Activated B cell treated with CpG ODN at 0.5 μM for 24 hours (primary cell): ENCODE data around the gene ERBB4. TPM values are rescaled to one million over a fixed set of nuclear protein-coding genes. Genes with fewer than 3 reads are reported as not detected.

Experiments used
- ATAC-seq: fragments of 200-7000 bp; cut with Tn5 transposase; one replicate; pipeline ENCODE4 v1.10.0; 2021; ENCODE audit warnings: low read depth, mild to moderate bottlenecking, moderate library complexity
- CTCF ChIA-PET: fragments of 350-600 bp; sonication (Branson Sonifier 250); formaldehyde crosslinking; loops from one replicate; lab custom pipeline; 2021; ENCODE audit warnings: antibody characterized with exemption; lab: Charles Lee
- POLR2A ChIA-PET: fragments of 350-600 bp; sonication (Branson Sonifier 250); formaldehyde crosslinking; loops from one replicate; lab custom pipeline; 2021; ENCODE audit warnings: antibody characterized with exemption; lab: Charles Lee
- DNase-seq: peaks from one replicate; pipeline ENCODE4 v3.0.0; 2022
- H3K27ac Mint-ChIP-seq: one replicate; pipeline ENCODE4 v1.8.0; 2020; ENCODE audit warnings: mixed read lengths
- H3K27me3 Mint-ChIP-seq: one replicate; pipeline ENCODE4 v1.8.0; 2021; ENCODE audit warnings: mixed read lengths
- H3K36me3 Mint-ChIP-seq: one replicate; pipeline ENCODE4 v1.8.0; 2021; ENCODE audit warnings: low read depth, mixed read lengths
- H3K4me1 Mint-ChIP-seq: one replicate; pipeline ENCODE4 v1.8.0; 2021; ENCODE audit warnings: mixed read lengths
- H3K4me3 Mint-ChIP-seq: one replicate; pipeline ENCODE4 v1.8.0; 2020; ENCODE audit warnings: mild to moderate bottlenecking, mixed read lengths
- H3K9me3 Mint-ChIP-seq: one replicate; pipeline ENCODE4 v1.8.0; 2020; ENCODE audit warnings: mixed read lengths
- CTCF ChIP-seq: fragments of 200-600 bp; IDR thresholded peaks from one replicate; pipeline ENCODE4 v1.8.0; 2022; ENCODE audit warnings: antibody characterized with exemption, mild to moderate bottlenecking
- intact Hi-C: fragments of 100-400 bp; cut with micrococcal nuclease; formaldehyde crosslinking; loops from one replicate; pipeline ENCODE4 v1.15.1; 2024
- total RNA-seq: library from RNA; stranded (reverse); gene quantifications from 2 replicates; pipeline ENCODE4 v1.2.3, GENCODE V29; 2022

The ERBB4 gene
- total RNA-seq, 1 donor from 2014 or later: not detected

- TF ChIP-seq CTCF: no peak
- Mint-ChIP-seq H3K27me3 (no peaks in the 10 kb centered on the region), H3K27ac (no peak overlapping the region), H3K4me3 (no peak overlapping the region), H3K4me1 (no peaks in the 10 kb centered on the region), H3K36me3 (no peaks in the 10 kb centered on the region), H3K9me3 (no peaks in the 10 kb centered on the region)
- no peak for DNase-seq
- ATAC-seq: no peak
- ChIA-PET CTCF (no interaction called here), POLR2A (no interaction called here)
- intact Hi-C loops: no loop called here
Measured at GRCh38 chr2:212408524-212408923, 130.1 kb downstream of the ERBB4 start.

GRCh38 chr2:212406716-212407115 lies 131.9 kb downstream of the ERBB4 start:
- no peaks in the 10 kb centered on the region for H3K36me3 Mint-ChIP-seq
- H3K4me3 Mint-ChIP-seq: no peak overlapping the region
- H3K9me3 Mint-ChIP-seq: no peaks in the 10 kb centered on the region
- ATAC-seq: no peak
- TF ChIP-seq CTCF: no peak
- intact Hi-C loops: no loop called here
- H3K4me1 Mint-ChIP-seq: no peaks in the 10 kb centered on the region
- CTCF ChIA-PET: no interaction called here
- H3K27me3 Mint-ChIP-seq: no peaks in the 10 kb centered on the region
- DNase-seq: no peak
- POLR2A ChIA-PET: no interaction called here
- no peak overlapping the region for H3K27ac Mint-ChIP-seq

GRCh38 chr2:212402316-212402715 lies 136.3 kb downstream of the ERBB4 start:
- Mint-ChIP-seq H3K27me3 (no peaks in the 10 kb centered on the region), H3K27ac (no peak overlapping the region), H3K36me3 (no peaks in the 10 kb centered on the region), H3K9me3 (no peaks in the 10 kb centered on the region), H3K4me1 (no peaks in the 10 kb centered on the region), H3K4me3 (no peak overlapping the region)
- POLR2A ChIA-PET: no interaction called here
- ATAC-seq (no peak), DNase-seq (no peak)
- CTCF ChIA-PET: no interaction called here
- no peak for TF ChIP-seq CTCF
- intact Hi-C loops: no loop called here

GRCh38 chr2:212398316-212398715 lies 140.3 kb downstream of the ERBB4 start:
- H3K4me1 Mint-ChIP-seq: no peaks in the 10 kb centered on the region
- ChIA-PET CTCF (no interaction called here), POLR2A (no interaction called here)
- H3K36me3 Mint-ChIP-seq: no peaks in the 10 kb centered on the region
- no peaks in the 10 kb centered on the region for H3K9me3 Mint-ChIP-seq
- intact Hi-C loops: no loop called here
- no peak overlapping the region for H3K27ac Mint-ChIP-seq
- no peaks in the 10 kb centered on the region for H3K27me3 Mint-ChIP-seq
- no peak overlapping the region for H3K4me3 Mint-ChIP-seq
- no peak for TF ChIP-seq CTCF
- ATAC-seq: no peak
- DNase-seq: no peak

- Mint-ChIP-seq H3K36me3 (no peaks in the 10 kb centered on the region), H3K27ac (no peak overlapping the region), H3K27me3 (no peaks in the 10 kb centered on the region), H3K4me3 (no peak overlapping the region), H3K4me1 (no peaks in the 10 kb centered on the region), H3K9me3 (no peaks in the 10 kb centered on the region)
- POLR2A ChIA-PET: no interaction called here
- intact Hi-C loops: no loop called here
- no peak for TF ChIP-seq CTCF
- ATAC-seq (no peak), DNase-seq (no peak)
- CTCF ChIA-PET: no interaction called here
Measured at GRCh38 chr2:212392544-212392943, 146.1 kb downstream of the ERBB4 start.
